Stimulated activated CD8-positive, alpha-beta memory T cell treated with anti-CD3 and anti-CD28 coated beads, Interleukin-7, amount 100 ng/mL, for 1 hour (primary cell): Measurements from ENCODE around the gene EMILIN1.

Experiments
- DNase-seq, 2 donors: peaks; one replicate each; pipeline ENCODE4 v3.0.0-alpha.2; 2020; ENCODE audit warnings: low read depth in 2 of 2

EMILIN1 gene

GRCh38 chr2:27123302-27124150 is 45.1 kb downstream of the EMILIN1 start, which contains the start of gene ABHD1:
Gene ABHD1 (plus strand): TSS chr2:27123815. CDS start chr2:27123949, 134 bp downstream.
- peak; percentile 30 to 41 for DNase-seq

- DNase-seq, result no peak
These were observed 46.7 kb downstream of the EMILIN1 start for GRCh38 chr2:27125104-27125503.

GRCh38 chr2:27126252-27126710 is 47.9 kb downstream of the EMILIN1 start:
- no peak for DNase-seq

- no peak for DNase-seq
These were observed 49.7 kb downstream of the EMILIN1 start for GRCh38 chr2:27127883-27128667.

DNA sequence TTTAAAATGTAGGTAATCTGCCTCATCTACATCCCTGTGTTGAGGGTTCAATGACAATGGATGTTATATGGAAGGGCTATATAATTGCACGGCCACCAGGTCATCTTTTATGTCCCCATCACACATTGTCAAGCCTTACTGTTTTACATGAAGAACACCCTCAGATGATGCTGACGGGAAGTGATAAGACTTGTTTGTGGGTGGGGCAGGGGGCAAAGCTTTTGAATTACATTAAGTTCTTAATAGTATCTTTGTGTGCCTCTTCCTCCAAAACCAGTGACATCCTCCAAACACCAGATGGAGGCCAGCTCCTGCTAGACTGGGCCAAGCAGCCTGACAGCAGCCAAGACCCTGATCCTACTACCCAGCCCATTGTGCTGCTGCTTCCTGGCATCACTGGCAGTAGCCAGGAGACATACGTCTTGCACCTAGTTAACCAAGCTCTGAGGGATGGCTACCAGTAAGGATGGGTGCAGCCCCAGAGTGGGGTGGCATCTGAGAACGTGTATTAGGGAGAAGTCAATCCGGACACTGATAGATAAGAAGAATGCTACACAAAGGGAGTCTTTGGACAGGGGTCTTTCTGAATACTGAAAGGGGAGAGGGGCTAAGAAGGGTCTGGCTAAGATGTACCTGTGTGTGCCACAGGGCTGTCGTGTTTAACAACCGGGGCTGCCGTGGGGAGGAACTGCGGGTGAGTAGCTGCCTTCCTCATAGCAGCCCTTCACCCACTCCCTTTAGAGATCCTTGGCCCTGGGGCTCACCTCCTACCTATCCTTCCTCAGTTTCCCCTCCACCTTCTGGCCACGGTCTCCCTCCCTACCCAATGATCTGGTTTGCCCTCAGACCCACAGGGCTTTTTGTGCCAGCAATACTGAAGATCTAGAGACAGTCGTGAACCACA is 50.5 kb downstream of the EMILIN1 start:
- DNase-seq, result no peak

- DNase-seq, result no peak
These were observed 52.0 kb downstream of the EMILIN1 start for GRCh38 chr2:27130396-27130795.

DNA sequence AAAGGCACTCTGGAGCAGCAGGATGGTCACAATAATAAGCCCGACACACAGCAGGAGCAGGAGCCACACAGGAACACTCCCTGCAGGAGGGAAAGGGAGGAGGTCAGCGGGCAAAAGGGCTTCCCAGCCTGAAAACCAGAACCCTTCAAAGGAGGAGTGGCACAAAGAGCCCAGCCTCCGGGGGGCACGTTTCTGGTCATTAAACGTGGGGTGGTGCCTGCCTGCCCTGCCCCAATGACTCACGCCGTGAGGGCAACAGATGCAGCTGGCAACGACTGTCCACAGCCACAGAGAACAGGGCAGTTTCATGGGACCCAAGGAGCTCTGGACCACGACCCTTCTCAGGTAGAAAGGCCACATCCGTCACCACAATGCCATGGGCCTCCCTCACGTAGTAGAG is 53.0 kb downstream of the EMILIN1 start:
- DNase-seq, result no peak

DNA sequence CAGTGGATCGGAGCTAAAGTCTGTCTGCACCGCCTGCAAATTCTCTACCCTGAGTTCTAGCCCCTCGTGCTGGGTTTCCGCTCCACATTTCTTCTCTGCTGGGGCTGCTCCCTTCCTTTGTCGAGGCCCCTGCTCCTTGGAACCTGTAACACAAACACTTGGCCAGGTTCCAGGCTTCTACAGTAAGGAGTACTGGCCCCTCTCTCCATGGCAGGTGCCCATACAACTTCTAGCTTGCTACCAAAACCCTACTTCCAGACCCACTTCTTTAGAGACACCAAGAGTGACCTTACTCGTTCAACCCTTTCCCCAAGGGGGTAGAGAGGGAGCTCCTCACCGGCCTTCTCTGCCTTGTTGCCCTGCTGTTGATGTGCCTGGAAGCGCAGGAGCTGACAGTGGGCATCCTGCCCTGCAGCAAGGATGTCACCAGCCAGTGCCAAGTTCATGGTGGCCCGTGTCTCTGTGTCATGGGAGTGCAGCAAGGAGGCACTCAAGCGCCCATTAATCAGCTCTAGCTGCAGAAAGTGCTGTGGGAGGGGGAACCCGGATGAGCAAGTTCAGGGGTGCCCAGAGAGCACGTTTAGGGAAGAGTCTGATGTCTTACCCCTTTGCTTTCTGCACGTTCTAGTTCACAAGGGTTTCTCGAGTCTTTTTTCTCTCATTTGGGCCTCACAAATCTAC is 54.9 kb downstream of the EMILIN1 start:
- no peak for DNase-seq

DNA sequence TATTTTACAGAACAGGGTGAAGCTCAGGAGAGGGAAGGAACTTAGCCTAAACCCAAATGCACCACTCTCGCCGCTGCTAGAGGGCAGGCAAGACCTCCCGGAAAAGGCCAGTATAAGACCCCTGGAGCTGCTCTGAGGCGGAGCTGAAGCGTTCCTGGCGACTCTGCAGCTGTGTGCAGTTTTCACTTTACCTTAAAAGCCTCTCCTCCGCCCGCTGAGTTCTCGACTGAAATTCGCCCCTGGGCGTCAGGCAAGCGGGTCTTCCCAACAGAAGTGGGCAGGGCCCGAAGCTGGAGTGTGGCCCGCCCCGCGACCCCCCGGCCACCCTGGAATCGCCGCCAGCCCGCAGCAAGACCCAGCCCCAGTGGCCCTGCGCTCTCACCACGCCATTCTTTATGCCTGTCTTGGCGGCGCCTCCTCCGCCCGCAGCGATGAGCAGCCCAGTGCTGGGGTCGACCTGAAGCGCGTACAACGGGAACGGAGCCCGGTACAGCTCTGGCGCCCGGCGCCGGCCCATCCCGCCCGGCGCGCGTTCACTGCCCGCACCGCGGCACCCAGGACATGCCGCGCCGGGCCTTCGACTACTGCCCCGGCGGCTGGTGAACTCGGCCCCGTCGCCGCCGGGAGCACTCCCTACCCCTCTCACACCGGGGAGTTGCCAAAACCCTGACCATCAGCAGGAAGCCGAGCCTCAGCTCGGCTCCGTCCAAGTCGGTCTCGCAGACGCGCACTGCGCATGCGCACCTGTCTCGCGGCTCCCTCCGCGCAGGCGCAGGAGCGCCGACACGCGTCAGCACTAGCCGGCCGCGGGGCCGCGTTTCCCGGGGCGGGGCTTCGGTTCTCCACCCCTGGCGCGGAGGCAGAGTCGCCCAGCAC is 55.7 kb downstream of the EMILIN1 start, which contains the start of gene PREB:
Gene PREB, minus strand, starts transcription at position 732 of the 876 bp plus-strand sequence. Its CDS starts 215 bp downstream, at position 517.
- peak; percentile 95 to 96 for DNase-seq

GRCh38 chr2:27134781-27135477 is 56.5 kb downstream of the EMILIN1 start:
- no peak for DNase-seq

GRCh38 chr2:27135478-27135955 is 57.1 kb downstream of the EMILIN1 start:
- DNase-seq, result no peak
